HG02798 (cell line): ENCODE results near the gene HOXB7.

Experiments
- ATAC-seq: cut with Tn5 transposase; IDR thresholded peaks from one replicate; pipeline ENCODE4 v1.9.1; 2021; ENCODE audit warnings: mild to moderate bottlenecking; ENCODE audit not compliant: unreplicated experiment, poor library complexity

HOXB7 gene

DNA sequence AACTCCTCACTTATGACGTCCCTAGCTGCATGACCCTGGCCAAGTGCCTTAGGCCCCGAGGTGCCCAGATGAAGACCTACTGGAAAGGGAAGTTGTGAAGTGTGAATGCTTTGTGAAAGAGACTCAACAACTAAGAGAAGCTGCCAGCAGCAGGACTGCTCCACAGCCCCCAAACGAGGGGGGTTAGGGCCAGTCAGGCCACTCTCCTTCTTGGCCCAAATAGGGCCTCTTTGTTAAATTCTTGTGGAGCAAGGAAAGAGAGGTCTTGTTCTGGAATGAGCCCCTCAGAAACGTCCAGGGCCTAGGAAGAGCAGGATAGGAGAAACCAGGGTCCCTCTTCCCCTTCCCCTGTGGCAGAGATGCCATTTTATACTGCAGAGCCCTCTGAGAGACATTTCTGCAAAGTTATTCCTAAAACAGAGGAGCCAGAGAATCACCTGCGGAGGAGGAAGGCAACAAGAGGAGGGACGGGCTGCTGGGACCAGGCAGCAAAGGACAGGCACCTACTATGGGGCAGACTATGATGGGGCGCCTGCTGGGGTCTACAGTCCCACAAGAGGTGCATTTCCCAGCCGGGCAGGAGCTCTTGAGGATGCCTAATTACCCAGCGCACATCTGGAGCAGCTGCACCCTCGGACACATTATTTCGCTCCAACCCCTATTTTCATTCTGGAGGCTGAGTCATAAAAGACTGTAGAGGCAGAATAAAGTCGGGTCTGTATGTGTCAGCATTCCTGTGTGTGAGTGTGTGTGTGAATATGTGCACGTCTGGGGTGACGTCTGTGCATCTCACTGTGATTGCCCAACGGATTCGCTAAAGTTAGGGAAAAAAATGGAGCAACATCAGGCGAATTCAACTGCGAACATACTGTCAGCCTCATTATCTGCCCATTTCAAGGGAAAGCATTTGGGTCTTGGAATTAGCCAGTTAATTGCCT lies 26.8 kb upstream of the HOXB7 start:
- no peak for ATAC-seq

DNA sequence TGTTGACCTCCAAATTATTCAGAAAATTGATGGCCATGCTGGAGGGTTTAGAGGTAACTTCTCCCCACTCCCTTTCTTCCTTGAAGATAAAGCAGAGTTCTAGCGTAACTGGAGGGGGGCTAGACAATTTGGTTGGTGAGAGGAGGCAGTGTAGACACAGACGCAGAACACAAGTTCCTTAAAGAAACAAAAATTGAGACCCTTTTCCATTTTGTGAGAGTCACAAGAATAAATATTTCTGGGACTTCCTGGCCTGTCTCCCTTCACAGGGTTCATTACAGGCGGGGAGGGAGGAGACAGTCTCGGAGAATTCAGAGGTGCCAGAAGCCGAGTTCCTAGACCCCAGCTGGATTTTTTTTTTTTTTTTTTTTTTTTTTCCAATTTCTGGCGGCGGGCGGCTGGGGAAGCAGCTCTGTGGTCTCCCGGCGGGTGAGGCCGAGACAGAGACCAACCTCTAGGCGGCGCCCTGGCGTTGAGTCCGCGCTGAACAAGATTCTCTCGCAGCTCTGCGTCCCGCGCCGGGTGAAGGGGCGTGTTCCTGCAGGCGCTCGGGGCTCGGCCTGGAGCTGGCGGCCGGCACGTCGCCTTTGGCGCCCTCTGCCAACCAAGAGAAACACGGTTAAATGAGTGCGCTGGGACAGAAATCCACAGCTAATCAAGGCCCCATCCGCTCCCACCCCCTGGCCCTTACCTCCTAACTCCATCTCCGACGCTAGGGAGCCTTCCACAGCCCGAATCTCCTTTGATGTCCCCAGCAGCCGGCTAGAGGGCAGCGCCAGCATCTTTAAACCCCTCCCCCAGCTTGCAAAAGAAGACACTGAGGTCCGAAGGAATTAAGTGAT lies 25.6 kb upstream of the HOXB7 start:
- ATAC-seq: peak; percentile 58

GRCh38 chr17:48634493-48635208 lies 23.8 kb upstream of the HOXB7 start:
- ATAC-seq: no peak

- no peak for ATAC-seq
Observed at GRCh38 chr17:48633266-48633677, 22.5 kb upstream of the HOXB7 start.

- no peak for ATAC-seq
Observed at GRCh38 chr17:48632579-48633265, 21.9 kb upstream of the HOXB7 start.

GRCh38 chr17:48631693-48632578 lies 21.1 kb upstream of the HOXB7 start:
- ATAC-seq: no peak

DNA sequence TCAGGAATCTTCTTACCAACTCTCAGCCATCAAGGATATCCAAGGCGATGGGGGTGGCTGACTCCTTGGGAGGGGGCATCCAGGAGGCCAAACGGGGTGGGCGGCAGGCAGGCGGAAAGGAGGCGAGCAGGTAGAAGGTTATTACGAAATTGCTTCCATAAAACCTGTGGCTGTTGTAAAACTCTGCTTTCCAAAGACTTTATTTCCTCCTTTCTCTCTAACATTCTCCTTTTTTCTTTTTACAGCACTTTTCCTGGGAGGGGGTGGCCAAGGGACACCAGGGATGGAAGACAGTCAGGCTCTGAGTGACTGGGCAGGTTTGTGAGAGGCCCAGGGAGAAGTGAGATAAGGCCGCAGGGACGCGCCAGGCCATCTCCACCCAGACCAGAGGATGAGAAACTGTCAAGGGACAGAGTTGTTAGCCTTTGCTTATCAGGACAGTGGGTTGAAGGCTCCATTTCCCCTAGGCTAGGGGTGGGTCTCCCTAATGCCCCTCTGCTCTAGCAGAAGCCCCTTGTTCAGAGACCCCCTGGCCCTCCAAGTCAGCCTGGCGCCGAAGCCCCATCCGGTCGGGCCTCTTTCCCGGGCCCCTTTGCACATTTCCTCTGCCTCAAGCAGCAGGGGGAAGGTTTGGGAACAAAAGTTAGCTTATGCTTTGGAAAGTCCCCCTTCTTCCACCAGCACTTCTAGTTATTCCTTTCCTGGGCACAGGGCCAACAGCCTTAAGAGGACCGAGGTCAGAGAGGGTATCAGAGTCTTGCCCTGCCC lies 20.3 kb upstream of the HOXB7 start:
- ATAC-seq: no peak

GRCh38 chr17:48630009-48630924 lies 19.4 kb upstream of the HOXB7 start:
- no peak for ATAC-seq

- ATAC-seq: no peak
Observed at GRCh38 chr17:48629411-48629759, 18.6 kb upstream of the HOXB7 start.

DNA sequence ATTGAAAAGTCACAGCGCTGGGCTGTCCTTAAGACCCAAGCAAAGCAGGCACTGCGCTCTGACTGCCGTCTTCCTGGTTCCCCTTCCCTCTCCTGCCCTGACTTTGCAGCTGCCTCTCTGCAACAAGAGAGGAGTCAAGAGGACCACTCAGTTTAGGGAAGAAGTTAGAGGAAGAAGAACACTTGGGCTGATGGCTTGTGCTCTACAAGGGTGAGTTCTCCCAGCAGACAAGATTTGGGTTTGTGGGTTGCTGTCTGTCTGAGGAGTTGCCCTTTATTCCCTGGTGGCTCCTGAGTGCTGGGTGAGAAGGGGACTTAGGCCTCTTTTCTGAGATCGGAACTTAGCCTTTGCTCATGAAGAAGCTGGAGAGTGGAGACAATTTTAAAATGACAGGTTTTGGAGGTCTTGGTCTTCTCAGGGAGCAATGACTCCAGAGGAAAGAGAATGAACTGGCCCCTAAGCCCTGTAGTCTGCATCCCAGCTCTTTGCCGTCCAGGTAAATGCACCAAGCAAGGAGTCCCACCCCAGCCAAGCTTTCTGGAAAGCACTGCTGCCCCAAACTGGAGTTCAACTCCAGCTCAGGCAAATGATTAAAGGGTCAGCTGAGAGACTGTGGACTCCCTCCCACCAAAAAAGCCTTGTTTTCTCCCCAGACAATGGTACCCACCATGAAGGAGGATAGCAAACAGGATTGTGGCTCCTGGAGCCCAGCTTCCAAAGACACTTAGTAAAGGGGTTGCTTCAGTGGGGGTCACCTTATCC lies 18.0 kb upstream of the HOXB7 start:
- ATAC-seq: no peak

GRCh38 chr17:48627623-48628521 lies 17.1 kb upstream of the HOXB7 start:
- no peak for ATAC-seq

- ATAC-seq: no peak
Observed at GRCh38 chr17:48627118-48627597, 16.3 kb upstream of the HOXB7 start.

- no peak for ATAC-seq
Observed at GRCh38 chr17:48626245-48627117, 15.7 kb upstream of the HOXB7 start, which contains the start of gene HOXB9. Gene HOXB9, minus strand, starts transcription at chr17:48626358. Its CDS starts 89 bp downstream, at chr17:48626269.

DNA sequence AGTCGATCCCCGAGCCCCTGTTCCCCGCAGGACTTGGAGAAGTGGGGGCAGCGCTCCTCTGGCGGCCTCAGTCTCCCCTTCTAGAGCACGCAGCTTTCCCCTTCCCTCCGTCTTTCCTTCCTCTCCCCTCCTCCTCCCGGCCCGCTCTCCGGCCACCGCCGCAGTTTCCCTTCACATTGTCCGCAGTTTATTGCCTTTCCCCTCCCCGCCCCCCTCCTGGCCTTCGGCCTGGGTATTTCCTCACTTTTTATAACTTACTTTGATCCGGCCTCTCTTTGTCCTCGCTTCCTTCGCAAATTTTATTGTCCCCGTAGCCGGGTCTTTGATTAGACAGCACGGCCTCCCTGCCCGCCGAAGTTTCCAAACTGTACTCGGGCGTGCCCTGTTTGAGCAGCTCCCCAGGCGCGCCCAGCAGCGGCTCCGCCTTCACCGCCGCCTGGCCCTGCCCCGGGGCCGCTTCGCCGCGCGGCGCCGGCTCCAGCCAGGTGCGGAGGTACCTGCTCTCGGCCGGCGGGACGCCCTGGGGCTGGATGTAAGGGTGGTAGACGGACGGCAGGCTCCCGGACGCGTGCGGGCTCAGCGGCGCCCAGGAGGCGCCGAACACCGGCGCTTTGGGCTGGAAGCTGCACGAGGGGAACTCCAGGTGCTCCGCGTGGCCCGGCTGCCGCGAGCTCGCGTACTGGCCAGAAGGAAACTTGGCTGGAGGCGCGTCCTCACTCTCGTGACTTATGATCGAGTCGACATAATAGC lies 14.9 kb upstream of the HOXB7 start:
- ATAC-seq: peak; percentile 42
